K562 (cell line): ENCODE results near the gene BZW1.

ENCODE experiments used
- CHD4 ChIP-seq: fragments of 200-600 bp; sonication (generic); IDR thresholded peaks from 3 replicates; pipeline ENCODE4 v1.6.1; 2012; ENCODE audit warnings: low read depth, mild to moderate bottlenecking, mixed read lengths, low read length, inconsistent platforms; ENCODE audit not compliant: insufficient read depth, insufficient replicate concordance, poor library complexity, severe bottlenecking
- XRCC4 ChIP-seq: IDR thresholded peaks from one replicate; pipeline ENCODE4 v1.6.1; 2011; ENCODE audit not compliant: insufficient read depth, insufficient read length; ENCODE audit errors: extremely low read depth

DNA sequence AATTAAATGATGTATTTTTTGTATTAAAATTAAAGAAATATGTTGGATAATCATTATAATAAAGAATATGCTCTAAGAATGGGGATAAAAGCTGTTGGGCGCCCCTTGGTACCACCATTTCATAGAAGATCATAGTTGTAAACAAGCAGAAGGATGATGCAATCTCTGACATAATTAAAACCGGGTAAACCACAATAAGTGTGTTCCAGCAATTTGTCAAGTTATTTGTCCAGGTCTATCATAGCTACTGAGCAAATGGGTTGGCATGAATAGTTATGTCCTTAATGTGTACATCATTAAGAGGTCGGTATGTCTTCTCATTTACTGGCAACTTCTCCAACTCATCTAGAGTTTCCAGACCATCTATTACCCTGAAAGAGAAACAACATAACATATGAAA is 59.4 kb downstream of the BZW1 start:
- TF ChIP-seq XRCC4 (no peak), CHD4 (no peak)
